ENCODE measurements around the gene RASGRP3.

DNA sequence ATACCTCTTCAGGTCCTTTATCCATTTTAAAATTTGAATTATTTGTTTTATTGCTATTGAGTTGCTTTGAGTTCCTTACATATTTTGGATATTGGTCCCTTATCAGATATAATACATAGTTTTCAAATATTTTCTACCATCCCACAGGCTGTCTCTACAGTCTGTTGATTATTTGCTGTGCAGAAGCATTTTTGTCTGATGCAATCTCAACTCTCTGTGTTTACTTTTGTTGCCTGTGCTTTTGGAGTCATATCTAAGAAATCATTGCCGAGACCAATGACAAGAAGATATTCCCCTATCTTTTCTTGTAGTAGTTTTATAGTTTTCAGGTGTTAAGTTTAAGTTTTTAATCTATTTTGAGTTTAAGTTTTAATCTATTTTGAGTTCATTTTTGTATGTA lies 25.2 kb upstream of the RASGRP3 start:
- no peak for TF ChIP-seq CTCF (IDR thresholded peaks at IDR 0.05)
- TF ChIP-seq ZFX (IDR thresholded peaks at IDR 0.05; ENCODE audit: borderline replicate concordance): no peak
